GM12874 (cell line): ENCODE results near the gene SRGAP3.

Source experiments
- CTCF ChIP-seq: IDR thresholded peaks from 2 replicates; pipeline ENCODE4 v1.5.1; 2011; ENCODE audit warnings: low read depth, mild to moderate bottlenecking, control low read depth, low read length, moderate library complexity; ENCODE audit not compliant: insufficient read depth

Gene SRGAP3

GRCh38 chr3:9170851-9171160 lies 78.6 kb downstream of the SRGAP3 start:
- TF ChIP-seq CTCF = no peak

- no peak for TF ChIP-seq CTCF
Observed at GRCh38 chr3:9169956-9170850, 79.2 kb downstream of the SRGAP3 start.

DNA sequence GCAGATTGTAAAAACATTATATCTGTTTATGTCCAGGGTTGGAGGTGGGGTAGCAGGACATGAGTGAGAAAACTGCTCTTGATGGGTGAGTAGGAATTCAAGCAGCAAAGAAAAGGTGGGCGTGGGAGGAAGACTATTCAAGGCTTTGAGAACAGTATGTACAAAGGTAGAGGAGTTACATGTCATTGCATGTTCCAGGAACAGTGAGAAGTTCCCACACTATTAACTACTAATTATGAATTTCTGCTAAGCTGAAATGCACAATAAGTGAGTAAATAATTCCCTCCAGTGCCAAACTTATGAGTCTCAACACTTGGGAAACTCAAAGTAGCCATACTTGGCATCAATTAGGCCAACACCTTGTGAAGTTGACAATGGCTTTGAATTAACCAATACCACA lies 80.1 kb downstream of the SRGAP3 start:
- TF ChIP-seq CTCF = no peak

DNA sequence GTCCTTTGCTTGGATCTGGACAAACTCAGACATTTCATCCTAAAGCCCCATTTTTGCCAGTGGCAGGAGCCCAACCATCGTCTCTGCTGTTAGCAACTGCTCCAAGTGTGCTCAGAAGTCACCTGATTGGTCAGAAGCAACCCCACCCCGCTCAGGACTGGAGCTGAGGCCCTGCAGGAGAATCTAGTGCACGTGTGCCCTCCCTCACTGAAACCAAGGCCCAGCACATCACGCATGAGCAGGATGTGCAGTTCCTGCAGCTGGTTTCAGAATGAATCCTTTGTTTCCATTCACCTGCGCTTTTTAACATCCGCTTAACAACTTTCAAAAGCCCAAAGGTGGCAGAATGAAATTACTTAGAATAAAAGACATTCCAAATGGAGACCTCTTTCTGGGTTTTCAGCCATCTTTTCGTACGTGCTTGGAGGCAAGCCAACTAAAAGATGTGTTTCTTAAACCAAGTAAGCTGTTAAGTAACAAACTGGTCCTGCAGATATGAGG lies 81.2 kb downstream of the SRGAP3 start:
- no peak for TF ChIP-seq CTCF

DNA sequence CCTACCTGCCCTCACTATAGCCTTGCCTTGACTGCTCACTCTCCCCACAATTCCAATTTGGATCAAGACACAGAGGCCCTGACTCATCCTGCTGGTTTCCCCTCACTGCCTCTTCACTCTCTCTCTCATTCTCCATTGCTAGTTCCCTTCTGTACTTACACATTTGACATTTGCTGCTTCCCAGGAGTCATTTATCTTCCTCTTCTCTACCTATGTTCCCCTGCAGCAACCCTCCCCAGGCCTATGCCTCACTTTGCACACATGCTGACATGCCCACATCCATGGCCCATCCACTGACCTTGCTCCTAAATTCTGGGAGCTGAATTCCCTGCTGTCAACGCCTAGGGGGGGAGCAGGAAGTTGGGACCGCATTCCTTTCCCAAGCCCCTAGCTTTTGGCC lies 82.2 kb downstream of the SRGAP3 start:
- TF ChIP-seq CTCF = no peak

DNA sequence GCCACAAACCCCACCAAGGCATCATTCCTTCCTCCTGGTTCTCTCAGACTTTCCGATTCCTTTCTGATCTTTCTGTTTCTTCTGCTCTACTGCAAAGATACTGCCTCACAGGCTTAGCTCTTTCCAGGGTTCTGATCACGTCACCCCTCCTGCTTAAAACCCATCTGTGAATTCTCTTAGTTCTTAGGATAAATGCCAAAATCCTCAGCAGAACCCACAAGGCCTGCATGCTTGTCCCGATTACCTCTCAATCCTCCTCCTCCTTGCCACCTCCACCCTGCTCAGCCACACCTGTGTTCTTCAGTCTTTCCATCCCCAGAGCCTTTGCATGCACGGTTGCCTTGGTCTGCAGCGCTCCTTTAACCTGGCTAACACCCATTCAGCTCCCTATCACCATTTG lies 84.0 kb downstream of the SRGAP3 start:
- TF ChIP-seq CTCF = no peak

- no peak for TF ChIP-seq CTCF
Observed at GRCh38 chr3:9163289-9163688, 86.2 kb downstream of the SRGAP3 start.

DNA sequence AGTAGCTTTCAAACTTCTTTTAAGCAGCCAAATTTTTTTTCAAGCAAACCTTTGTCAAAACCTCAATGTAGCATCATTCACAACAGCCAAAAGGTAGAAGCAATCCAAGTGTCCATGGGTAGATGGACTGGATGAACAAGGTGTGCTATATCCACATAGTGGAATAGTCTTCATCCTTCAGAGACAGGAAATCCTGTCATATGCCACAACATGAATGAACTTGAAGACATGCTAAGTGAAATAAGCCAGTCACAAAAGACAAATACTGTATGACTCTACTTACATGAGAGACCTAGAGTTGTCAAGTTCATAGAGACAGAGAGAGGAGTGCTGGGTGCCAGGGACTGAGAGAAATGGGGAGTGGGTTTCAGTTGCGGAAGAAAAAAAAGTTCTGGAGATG lies 87.6 kb downstream of the SRGAP3 start:
- no peak for TF ChIP-seq CTCF
